GM06990 (cell line): Measurements from ENCODE around the gene SPRING1.
"Not testable (repeated sequence)": the region's sequence is repeated elsewhere in the genome, so short reads cannot be mapped to it uniquely, and the experiment has no call there.

ENCODE experiments used
- DNase-seq: peaks from one replicate; pipeline ENCODE4 v3.0.0-alpha.2; 2011; ENCODE audit not compliant: insufficient read length; ENCODE audit errors: extremely low read depth
- H3K27me3 ChIP-seq: replicated peaks from 2 replicates; pipeline ENCODE4 v1.6.0; 2011; ENCODE audit warnings: low read length; ENCODE audit not compliant: control insufficient read depth, insufficient read depth
- H3K36me3 ChIP-seq: 2 replicates; pipeline ENCODE4 v1.5.1; 2011; ENCODE audit warnings: low read length; ENCODE audit not compliant: control insufficient read depth, insufficient read depth
- H3K4me3 ChIP-seq: replicated peaks from 2 replicates; pipeline ENCODE4 v1.5.1; 2011; ENCODE audit warnings: low read depth, mild to moderate bottlenecking, control low read depth, low read length
- CTCF ChIP-seq: IDR thresholded peaks from 2 replicates; pipeline ENCODE4 v1.5.1; 2011; ENCODE audit warnings: low read length, control low read depth, mild to moderate bottlenecking, inconsistent platforms; ENCODE audit not compliant: insufficient read depth, poor library complexity, severe bottlenecking

The SPRING1 gene

GRCh38 chr12:116765271-116765670, 27.4 kb upstream of the SPRING1 start:
- DNase-seq: no peak
- H3K4me3 ChIP-seq: no peak overlapping the region
- peaks cover 3% of the 10 kb centered on the region; the same call in 1 of the 2 replicates for H3K36me3 ChIP-seq
- TF ChIP-seq CTCF: no peak
- H3K27me3 ChIP-seq: no peaks in the 10 kb centered on the region

DNA sequence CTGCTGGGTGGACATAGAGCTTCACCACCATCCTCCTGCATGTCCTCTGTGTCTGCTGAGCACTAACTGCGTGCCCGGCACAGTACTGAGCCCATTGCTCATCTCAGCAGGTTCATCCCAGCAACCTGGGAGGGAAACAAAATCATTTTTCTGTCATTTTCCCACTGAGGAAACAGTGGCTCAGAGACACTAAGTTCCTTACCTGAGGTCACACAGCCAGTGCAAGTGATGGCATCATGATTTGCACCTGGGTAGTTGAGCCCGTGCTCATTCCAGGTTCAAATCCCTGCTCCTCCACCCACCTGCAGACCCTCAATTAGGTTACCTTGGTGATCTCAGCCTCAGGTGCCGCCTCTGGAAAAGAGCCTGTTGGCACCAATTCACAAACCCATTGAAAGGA, 23.6 kb upstream of the SPRING1 start:
- no peak for DNase-seq
- H3K36me3 ChIP-seq: peaks cover 5% of the 10 kb centered on the region; the same call in 1 of the 2 replicates
- no peak for TF ChIP-seq CTCF
- H3K27me3 ChIP-seq: no peaks in the 10 kb centered on the region
- H3K4me3 ChIP-seq: no peak overlapping the region

- Histone ChIP-seq H3K4me3 (no peak overlapping the region), H3K36me3 (peaks cover 5% of the 10 kb centered on the region; the same call in 1 of the 2 replicates), H3K27me3 (no peaks in the 10 kb centered on the region)
- TF ChIP-seq CTCF: no peak
- no peak for DNase-seq
Observed at GRCh38 chr12:116760622-116761020, 22.8 kb upstream of the SPRING1 start.

- DNase-seq: no peak
- TF ChIP-seq CTCF: no peak
- no peak overlapping the region for H3K4me3 ChIP-seq
- peaks cover 5% of the 10 kb centered on the region; the same call in 1 of the 2 replicates for H3K36me3 ChIP-seq
- no peaks in the 10 kb centered on the region for H3K27me3 ChIP-seq
Observed at GRCh38 chr12:116759783-116760621, 22.1 kb upstream of the SPRING1 start.

DNA sequence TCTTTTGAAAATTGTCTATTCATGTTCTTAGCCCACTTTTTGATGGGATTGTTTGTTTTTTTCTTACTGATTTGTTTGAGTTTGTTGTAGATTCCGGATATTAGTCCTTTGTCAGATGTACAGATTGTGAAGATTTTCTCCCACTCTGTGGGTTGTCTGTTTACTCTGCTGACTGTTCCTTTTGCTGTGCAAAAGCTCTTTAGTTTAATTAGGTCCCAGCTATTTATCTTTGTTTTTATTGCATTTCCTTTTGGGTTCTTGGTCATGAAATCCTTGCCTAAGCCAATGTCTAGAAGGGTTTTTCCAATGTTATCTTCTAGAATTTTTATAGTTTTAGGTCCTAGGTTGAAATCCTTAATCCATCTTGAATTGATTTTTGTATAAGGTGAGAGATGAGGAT, 16.9 kb upstream of the SPRING1 start:
- H3K27me3 ChIP-seq, H3K36me3 ChIP-seq, DNase-seq, H3K4me3 ChIP-seq: not testable (repeated sequence)

GRCh38 chr12:116754097-116754496, 16.2 kb upstream of the SPRING1 start:
- DNase-seq, H3K27me3 ChIP-seq, H3K36me3 ChIP-seq, H3K4me3 ChIP-seq: not testable (repeated sequence)
